SIG-M5 treated with dmso at 0.1 percent for 504 hours (cell line): ENCODE results near the gene GTF2H2.
"Not testable (repeated sequence)": the region's sequence is repeated elsewhere in the genome, so short reads cannot be mapped to it uniquely, and the experiment has no call there.

Source experiments
- DNase-seq: peaks from one replicate; lab custom pipeline; 2025; ENCODE audit not compliant: unreplicated experiment; lab: John Stamatoyannopoulos, UW

GTF2H2 gene

DNA sequence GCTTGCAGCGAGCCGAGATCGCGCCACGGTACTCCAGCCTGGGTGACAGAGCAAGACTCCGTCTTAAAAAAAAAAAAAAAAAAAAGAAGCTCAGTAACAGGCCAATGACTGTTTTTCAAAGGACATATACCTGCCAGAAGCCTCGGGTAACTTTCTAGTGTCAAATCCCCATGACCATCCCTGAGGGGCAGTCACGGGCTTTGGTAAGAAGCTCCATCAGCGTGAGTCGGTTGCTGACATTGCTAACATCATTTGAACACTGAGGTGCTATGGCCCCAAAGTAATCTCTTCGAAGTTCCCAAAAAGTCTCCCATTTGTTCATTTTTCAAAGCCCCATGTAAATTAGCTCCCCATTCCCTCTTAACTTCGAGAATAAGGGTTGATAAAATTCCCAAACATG is 53.9 kb downstream of the GTF2H2 start:
- no peak for DNase-seq

DNA sequence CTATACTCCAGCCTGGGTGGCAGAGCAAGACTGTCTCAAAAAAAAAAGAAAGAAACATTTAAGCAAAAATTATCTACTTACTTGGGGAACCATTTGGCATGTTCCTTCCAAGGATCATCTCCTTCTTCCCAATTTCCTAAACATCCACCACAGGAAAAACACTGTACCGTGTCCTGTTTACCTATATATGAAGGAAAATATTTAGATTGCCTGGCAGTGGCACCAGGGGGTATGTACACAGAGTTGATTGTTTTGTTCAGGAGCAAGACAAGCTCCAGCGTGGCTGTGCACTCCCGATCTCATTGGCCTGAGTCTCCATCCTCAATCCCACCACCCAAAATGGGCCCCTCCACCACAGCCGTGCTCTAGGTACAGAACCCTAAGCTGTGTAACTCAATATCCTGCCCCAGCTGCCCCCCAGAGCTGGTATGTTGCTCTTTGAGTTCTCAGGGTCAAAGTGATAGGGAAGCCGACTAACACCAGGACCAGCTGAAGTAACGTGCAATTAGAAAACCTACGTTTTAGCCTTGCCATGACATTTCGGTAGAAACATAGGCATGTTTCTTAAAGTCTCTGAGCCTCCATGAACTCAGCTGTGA is 56.2 kb downstream of the GTF2H2 start:
- no peak for DNase-seq

DNA sequence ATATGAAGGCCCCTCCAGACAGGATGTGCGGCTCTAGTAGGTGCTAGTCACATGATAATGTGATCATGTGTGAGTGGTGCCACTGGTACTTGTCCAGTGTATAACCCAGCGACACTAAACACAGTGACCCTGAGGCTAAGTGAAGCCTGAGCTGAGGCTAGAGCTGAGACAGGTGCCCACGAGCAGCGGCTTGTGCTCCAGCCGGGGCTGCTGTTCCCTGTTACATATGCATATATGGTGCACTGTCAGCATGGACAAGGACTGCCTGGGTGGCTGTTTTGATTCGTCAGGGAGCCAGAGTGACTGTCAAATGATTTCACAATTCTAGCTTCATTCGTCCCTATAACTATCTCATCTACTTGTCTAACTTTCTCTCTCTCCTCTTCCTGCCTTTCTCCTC is 60.5 kb downstream of the GTF2H2 start:
- not testable (repeated sequence) for DNase-seq
